ENCODE results near the gene USP36. TPM values are rescaled to one million over a fixed set of nuclear protein-coding genes. Genes with fewer than 3 reads are reported as not detected.

Gene USP36
- total and polyA plus RNA-seq, 9 of the 15 experiments (the other 6 are each of a cell fraction or from before 2014, with no cell fraction given) = 6.4 to 72.8 (median 22.5) TPM

GRCh38 chr17:78883089-78883532 lies 42.5 kb upstream of the USP36 start:
- H3K36me3 ChIP-seq (ENCODE audit: control insufficient read depth, insufficient read depth, low read length) = no peaks in the 10 kb centered on the region
- H3K27me3 ChIP-seq (ENCODE audit: control insufficient read depth in 2 of 2, insufficient read depth in 2 of 2, low read length in 2 of 2) = peaks cover 24 to 45% of the 10 kb centered on the region in 2 experiments; a peak in 4 of 5 replicates
- intact Hi-C loops (cut with micrococcal nuclease) = no loop called here
- H3K4me3 ChIP-seq = no peak overlapping the region
- H2AFZ ChIP-seq (ENCODE audit: low read depth, low read length) = peak overlapping the region; percentile 91
- H3K4me2 ChIP-seq (ENCODE audit: insufficient read depth, low read length) = peak overlapping the region; percentile 57
- in situ Hi-C loops (cut with MboI) = loop anchor here (5.0 kb wide), 1 partner anchor 84 kb away; no protein-coding TSS in a partner anchor
- ATAC-seq (peak; percentile 90), FAIRE-seq (peak; percentile 95), DNase-seq (ENCODE audit: extremely low read depth in 1 of 4, low spot score in 3 of 4) (peak; percentile 78 to 85 (median 82))
- CTCF ChIA-PET (ENCODE audit: low intra/inter-chr PET ratio) = no interaction called here
- 18% methylated on average over 10 of the region's 10 CpGs for WGBS (ENCODE audit: insufficient coverage, low coverage, missing lambda C conversion rate)
- no peaks in the 10 kb centered on the region for H3K79me2 ChIP-seq (ENCODE audit: control insufficient read depth, insufficient read depth, low read length)
- peaks cover 16 to 34% of the 10 kb centered on the region in 2 experiments for H3K4me1 ChIP-seq (replicated peaks in 1 of 2; ENCODE audit: control insufficient read depth in 2 of 2, insufficient read depth in 2 of 2, low read length in 2 of 2)
- POLR2A ChIA-PET = interaction anchor here (0.6 kb wide), 1 partner anchor 33 kb away, joined by 3 read pairs; no protein-coding TSS in a partner anchor
- H3K9me1 ChIP-seq (ENCODE audit: control insufficient read depth, insufficient read depth, low read length) = peaks cover 4% of the 10 kb centered on the region
- H3K9ac ChIP-seq (ENCODE audit: insufficient read depth in 1 of 2, low read depth in 2 of 2, low read length in 2 of 2) = peak overlapping the region; percentile 14; a peak in 3 of 4 replicates
- no peaks in the 10 kb centered on the region for H3K9me3 ChIP-seq (replicated peaks; ENCODE audit: control insufficient read depth, insufficient read depth, low read depth, low read length)
- H4K20me1 ChIP-seq (replicated peaks; ENCODE audit: control insufficient read depth, insufficient read depth, low read length) = peaks cover 4% of the 10 kb centered on the region; the same call in 1 of the 2 replicates
- H3K27ac ChIP-seq (ENCODE audit: extremely low read depth, low read depth, low read length) = peak overlapping the region; percentile 68; the same call in 2 of the 3 replicates
- no TSS peak for BruUV-seq (replicated peaks)
- TF ChIP-seq ARID1B (IDR thresholded peaks at IDR 0.05) (peak; percentile 65), NR4A1 (CRISPR knock-in tag; IDR thresholded peaks at IDR 0.05) (no peak), NR4A1 (tag; IDR thresholded peaks at IDR 0.05) (peak; percentile 64; the same call in 1 of the 2 replicates), RBBP5 (IDR thresholded peaks at IDR 0.05; ENCODE audit: borderline replicate concordance, insufficient read depth, low read length, poor library complexity, severe bottlenecking) (no peak), ZNF277 (CRISPR knock-in tag; IDR thresholded peaks at IDR 0.05; ENCODE audit: borderline replicate concordance) (no peak), EHMT2 (IDR thresholded peaks at IDR 0.05) (peak; percentile 50; the same call in 1 of the 2 replicates), SPI1 (IDR thresholded peaks at IDR 0.05; ENCODE audit: borderline replicate concordance, low read depth, low read length) (no peak), THRB (CRISPR knock-in tag; conservative IDR thresholded peaks at IDR 0.05) (no peak), ZNF224 (CRISPR knock-in tag; IDR thresholded peaks at IDR 0.05) (no peak), HCFC1 (IDR thresholded peaks at IDR 0.05; ENCODE audit: low read depth, low read length) (peak; percentile 17; the same call in 1 of the 2 replicates), ARID4B (CRISPR knock-in tag; IDR thresholded peaks at IDR 0.05) (no peak), PKNOX1 (IDR thresholded peaks at IDR 0.05) (peak; percentile 52; the same call in 1 of the 2 replicates)

All from K562 (cell line).